BE2C (cell line): ENCODE data around the gene KRT20. TPM values are rescaled to one million over a fixed set of nuclear protein-coding genes. Genes with fewer than 3 reads are reported as not detected.
"Not testable (repeated sequence)": the region's sequence is repeated elsewhere in the genome, so short reads cannot be mapped to it uniquely, and the experiment has no call there.

Experiments used
- DNase-seq: peaks from one replicate; pipeline ENCODE4 v3.0.0-alpha.2; 2020
- H3K27me3 ChIP-seq: fragments of 250-450 bp; sonication (Bioruptor Pico); 2 replicates; pipeline ENCODE4 v1.5.1; 2020; ENCODE audit warnings: mild to moderate bottlenecking
- H3K36me3 ChIP-seq: fragments of 250-450 bp; sonication (Bioruptor Pico); 2 replicates; pipeline ENCODE4 v1.5.1; 2020; ENCODE audit warnings: mild to moderate bottlenecking
- H3K4me1 ChIP-seq: fragments of 250-450 bp; sonication (Bioruptor Pico); 2 replicates; pipeline ENCODE4 v1.5.1; 2020
- H3K4me3 ChIP-seq: 2 replicates; pipeline ENCODE4 v1.5.1; 2011; ENCODE audit warnings: low read depth, low read length
- H3K9me3 ChIP-seq: fragments of 250-450 bp; sonication (Bioruptor Pico); 2 replicates; pipeline ENCODE4 v1.5.1; 2020
- CTCF ChIP-seq: IDR thresholded peaks from 2 replicates; pipeline ENCODE4 v1.5.1; 2012; ENCODE audit warnings: mild to moderate bottlenecking, low read depth, low read length
- polyA plus RNA-seq: library from polyadenylated mRNA; unstranded; fragments of >200 nt; gene quantifications from one replicate; pipeline ENCODE4 v1.2.1, GENCODE V29; 2012; ENCODE audit warnings: low read depth, missing spikeins; ENCODE audit not compliant: insufficient read length, insufficient read depth

The KRT20 gene
- not detected for polyA plus RNA-seq

- Histone ChIP-seq H3K27me3 (peaks cover 67% of the 10 kb centered on the region), H3K4me1 (no peaks in the 10 kb centered on the region), H3K36me3 (no peaks in the 10 kb centered on the region), H3K9me3 (no peaks in the 10 kb centered on the region; the same call in 1 of the 2 replicates), H3K4me3 (no peak within 1 kb of the TSS)
- peak; percentile 13; the same call in 1 of the 2 replicates for TF ChIP-seq CTCF
- DNase-seq: no peak
Observed at GRCh38 chr17:40884708-40885512, at the start of gene KRT20. KRT20 (minus strand) TSS chr17:40885242; CDS start chr17:40885185, 57 bp downstream.

- no peaks in the 10 kb centered on the region for H3K36me3 ChIP-seq
- no peak for DNase-seq
- H3K4me1 ChIP-seq: no peaks in the 10 kb centered on the region
- H3K9me3 ChIP-seq: no peaks in the 10 kb centered on the region
- H3K27me3 ChIP-seq: peaks cover 51% of the 10 kb centered on the region
- no peak for TF ChIP-seq CTCF
- H3K4me3 ChIP-seq: no peak overlapping the region
Observed at GRCh38 chr17:40932608-40933007, 47.6 kb upstream of the KRT20 start.

- no peak for TF ChIP-seq CTCF
- no peak for DNase-seq
- no peak overlapping the region for H3K4me3 ChIP-seq
- H3K27me3 ChIP-seq: peaks cover 51% of the 10 kb centered on the region
- no peaks in the 10 kb centered on the region for H3K36me3 ChIP-seq
- H3K9me3 ChIP-seq: no peaks in the 10 kb centered on the region
- no peaks in the 10 kb centered on the region for H3K4me1 ChIP-seq
Observed at GRCh38 chr17:40931311-40931710, 46.3 kb upstream of the KRT20 start.

GRCh38 chr17:40926341-40926740 is 41.3 kb upstream of the KRT20 start:
- Histone ChIP-seq H3K4me1 (no peaks in the 10 kb centered on the region), H3K4me3 (no peak overlapping the region), H3K9me3 (no peaks in the 10 kb centered on the region), H3K27me3 (peaks cover 64% of the 10 kb centered on the region), H3K36me3 (no peaks in the 10 kb centered on the region)
- TF ChIP-seq CTCF: no peak
- DNase-seq: no peak

GRCh38 chr17:40922239-40922638 is 37.2 kb upstream of the KRT20 start:
- Histone ChIP-seq H3K27me3 (peaks cover 61% of the 10 kb centered on the region), H3K36me3 (no peaks in the 10 kb centered on the region), H3K4me1 (no peaks in the 10 kb centered on the region), H3K4me3 (no peak overlapping the region), H3K9me3 (no peaks in the 10 kb centered on the region)
- TF ChIP-seq CTCF: no peak
- peak; percentile 18 for DNase-seq

GRCh38 chr17:40921026-40921425 is 36.0 kb upstream of the KRT20 start:
- no peak for DNase-seq
- Histone ChIP-seq H3K9me3 (no peaks in the 10 kb centered on the region), H3K4me1 (no peaks in the 10 kb centered on the region), H3K4me3 (no peak overlapping the region), H3K36me3 (no peaks in the 10 kb centered on the region), H3K27me3 (peaks cover 49% of the 10 kb centered on the region)
- TF ChIP-seq CTCF: no peak

- not testable (repeated sequence) for H3K9me3 ChIP-seq, DNase-seq, H3K4me3 ChIP-seq, H3K36me3 ChIP-seq, H3K4me1 ChIP-seq
- peaks cover 34% of the 10 kb centered on the region for H3K27me3 ChIP-seq
Observed at GRCh38 chr17:40917116-40917515, 32.1 kb upstream of the KRT20 start.
